ENCODE measurements around the gene TTC39C.

The TTC39C gene

GRCh38 chr18:24014062-24014985 is at the start of gene TTC39C:
TTC39C (plus strand) TSS chr18:24014754; CDS start chr18:24014872, 118 bp downstream.
- DNase-seq, result peak; percentile 80

- no peak for DNase-seq
These were observed 47.6 kb upstream of the TTC39C start for GRCh38 chr18:23966909-23967308.

- DNase-seq, result peak; percentile 47
These were observed 47.0 kb upstream of the TTC39C start for GRCh38 chr18:23967321-23968089.

GRCh38 chr18:23968638-23969604 is 45.6 kb upstream of the TTC39C start:
- DNase-seq, result no peak

- DNase-seq, result no peak
These were observed 44.9 kb upstream of the TTC39C start for GRCh38 chr18:23969664-23970063.

- DNase-seq, result no peak
These were observed 44.1 kb upstream of the TTC39C start for GRCh38 chr18:23970161-23971096.

- DNase-seq, result no peak
These were observed 43.5 kb upstream of the TTC39C start for GRCh38 chr18:23971097-23971440.

GRCh38 chr18:23971666-23972230 is 42.8 kb upstream of the TTC39C start:
- DNase-seq, result no peak

GRCh38 chr18:23972453-23972852 is 42.1 kb upstream of the TTC39C start:
- DNase-seq, result no peak

GRCh38 chr18:23977103-23977502 is 37.5 kb upstream of the TTC39C start:
- DNase-seq, result no peak

GRCh38 chr18:23977719-23978483 is 36.7 kb upstream of the TTC39C start:
- DNase-seq, result peak; percentile 26

GRCh38 chr18:23981369-23981980 is 33.1 kb upstream of the TTC39C start:
- DNase-seq, result no peak

GRCh38 chr18:23982155-23983079 is 32.1 kb upstream of the TTC39C start:
- DNase-seq, result peak; percentile 67

GRCh38 chr18:23983112-23983511 is 31.4 kb upstream of the TTC39C start:
- DNase-seq, result no peak

GRCh38 chr18:23986600-23987359 is 27.8 kb upstream of the TTC39C start:
- no peak for DNase-seq

- DNase-seq, result no peak
These were observed 23.8 kb upstream of the TTC39C start for GRCh38 chr18:23990474-23991410.
